ENCODE results near the gene FRMD4A.

- TF ChIP-seq POLR2A (IDR thresholded peaks at IDR 0.05; ENCODE audit: extremely low read depth, insufficient read length), result no peak
- TF ChIP-seq CTCF (IDR thresholded peaks at IDR 0.05; ENCODE audit: low read depth, low read length), result no peak
- no peak for TF ChIP-seq MAX (IDR thresholded peaks at IDR 0.05; ENCODE audit: low read depth, low read length)
These were observed 586.8 kb downstream of the FRMD4A start for GRCh38 chr10:13743963-13744362.

All from NB4 (cell line).